ENCODE results near the gene METTL23. TPM values are rescaled to one million over a fixed set of nuclear protein-coding genes. Genes with fewer than 3 reads are reported as not detected.
"Not testable (repeated sequence)": the region's sequence is repeated elsewhere in the genome, so short reads cannot be mapped to it uniquely, and the experiment has no call there.

The METTL23 gene
- total RNA-seq, 1 experiment from 2014 or later, result 43.4 TPM

DNA sequence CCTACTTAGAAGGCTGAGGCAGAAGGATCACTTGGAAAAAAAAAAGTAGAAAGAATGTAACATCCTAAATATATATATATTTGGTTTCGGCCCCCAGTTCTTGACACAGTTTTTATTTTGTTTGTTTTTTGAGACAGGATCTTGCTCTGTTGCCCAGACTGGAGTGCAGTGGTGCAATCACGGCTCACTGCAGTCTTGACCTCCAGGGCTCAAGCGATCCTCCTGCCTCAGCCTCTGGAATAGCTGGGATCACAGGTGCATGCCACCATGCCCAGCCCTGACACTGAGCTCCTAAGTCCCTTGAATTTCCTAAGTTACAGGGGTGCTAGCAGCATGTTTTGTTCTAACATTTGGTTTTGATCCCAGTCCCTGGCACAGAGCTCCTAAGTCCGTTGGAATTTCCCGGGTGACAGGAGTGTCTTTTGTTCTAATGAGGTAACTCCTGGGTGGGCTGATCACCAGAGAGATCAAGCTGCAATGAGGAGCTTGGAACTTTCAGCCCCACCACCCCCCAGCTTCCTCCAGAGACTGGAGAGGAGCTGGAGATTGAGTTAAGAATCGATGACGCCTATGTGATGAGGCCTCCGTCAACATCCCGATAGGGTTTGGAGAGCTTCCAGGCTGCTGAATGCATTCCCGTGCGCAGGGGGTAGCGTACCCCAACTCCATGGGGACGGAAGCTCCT is 35.9 kb upstream of the METTL23 start:
- Histone ChIP-seq H2AFZ (ENCODE audit: low read length) (no peak overlapping the region), H3K27me3 (ENCODE audit: low read length) (no peaks in the 10 kb centered on the region), H3K9ac (ENCODE audit: low read length) (no peak overlapping the region), H3K27ac (ENCODE audit: low read length) (no peak overlapping the region), H3K9me2 (replicated peaks; ENCODE audit: insufficient read depth, low read length) (no peaks in the 10 kb centered on the region), H3K79me2 (ENCODE audit: low read length) (no peaks in the 10 kb centered on the region), H3K4me3 (ENCODE audit: low read length) (no peak overlapping the region), H4K20me1 (ENCODE audit: insufficient read depth, low read depth, low read length) (no peaks in the 10 kb centered on the region), H3K36me3 (ENCODE audit: insufficient read depth, low read length) (no peaks in the 10 kb centered on the region), H3K4me1 (ENCODE audit: low read length) (no peaks in the 10 kb centered on the region), H3K9me3 (ENCODE audit: low read length) (no peaks in the 10 kb centered on the region), H3K4me2 (ENCODE audit: low read depth, low read length, poor library complexity, severe bottlenecking) (no peak overlapping the region)
- DNase-seq, result no peak

DNA sequence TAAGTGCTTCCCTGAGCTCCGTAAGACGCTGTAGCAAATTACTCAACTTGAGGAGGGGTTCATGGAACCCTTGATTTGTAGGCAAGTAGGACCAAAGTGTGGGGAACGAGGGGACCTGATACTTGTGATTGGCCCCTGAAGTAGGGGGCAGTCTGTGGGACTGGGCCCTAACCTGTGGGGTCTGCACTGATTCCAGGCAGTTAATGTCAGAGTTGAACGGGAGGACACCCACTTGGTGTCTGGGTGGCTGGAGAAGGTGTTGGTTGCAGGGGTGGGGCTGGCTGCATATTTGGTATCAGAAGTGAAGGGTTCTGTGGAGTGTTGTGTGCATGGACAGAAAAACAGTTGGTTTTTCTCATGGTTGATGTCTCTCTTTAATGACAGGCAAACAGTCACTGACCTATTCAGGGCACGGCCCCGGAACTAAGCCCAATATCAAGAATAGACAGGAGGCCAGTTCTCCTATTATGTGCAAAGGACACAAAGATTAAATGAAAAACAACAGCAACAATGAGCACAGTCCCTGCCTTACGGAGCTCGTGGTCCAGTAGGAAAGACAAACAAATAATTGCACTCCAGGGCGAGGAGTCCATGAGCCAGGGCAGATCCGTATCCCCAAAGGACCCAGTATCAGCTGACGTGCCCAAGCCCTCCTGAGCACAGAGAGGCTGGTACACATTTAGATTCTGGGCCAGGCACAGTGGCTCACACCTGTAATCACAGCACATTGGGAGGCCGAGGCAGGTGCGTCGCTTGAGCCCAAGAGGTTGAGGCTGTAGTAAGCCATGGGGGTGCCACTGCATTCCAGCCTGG is 35.1 kb upstream of the METTL23 start:
- H3K9ac ChIP-seq (ENCODE audit: low read length), result no peak overlapping the region

DNA sequence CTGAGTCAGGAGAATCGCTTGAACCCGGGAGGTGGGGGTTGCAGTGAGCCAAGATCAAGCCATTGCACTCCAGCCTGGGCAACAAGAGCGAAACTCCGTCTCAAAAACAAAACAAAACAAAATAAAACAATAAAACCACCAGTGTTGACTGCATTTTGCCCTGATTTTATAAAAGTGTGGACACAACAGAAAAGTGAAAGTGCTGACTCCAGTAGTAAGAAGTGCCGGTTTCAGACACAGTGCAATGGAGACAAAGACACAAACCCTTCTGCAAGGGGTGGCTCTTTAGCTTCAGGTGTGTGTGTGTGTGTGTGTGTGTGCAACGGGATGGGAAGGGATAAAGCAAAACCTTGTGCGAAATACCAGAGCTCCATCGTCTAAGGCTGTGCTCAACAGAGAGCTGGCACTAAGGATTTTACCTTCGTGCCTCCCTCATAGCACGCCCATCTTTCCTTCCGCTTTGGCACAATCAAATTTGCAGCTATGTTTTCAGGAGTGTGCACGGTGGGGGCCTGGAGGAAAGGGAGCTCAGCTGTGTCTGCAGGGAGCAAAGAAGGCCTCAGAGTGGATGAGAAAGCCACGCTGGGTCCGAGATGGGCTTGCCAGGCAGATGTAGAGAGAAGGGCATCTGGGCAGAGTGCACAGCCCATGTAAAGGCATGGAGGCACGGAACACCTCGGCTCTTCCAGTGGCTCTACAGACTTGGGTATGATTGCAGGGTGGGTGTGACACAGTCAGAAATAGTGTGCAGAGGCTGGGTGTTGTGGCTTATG is 31.4 kb upstream of the METTL23 start:
- H3K9me2 ChIP-seq (replicated peaks; ENCODE audit: insufficient read depth, low read length), result no peaks in the 10 kb centered on the region
- no peak overlapping the region for H3K27ac ChIP-seq (ENCODE audit: low read length)
- H3K4me3 ChIP-seq (ENCODE audit: low read length), result no peak overlapping the region
- no peak overlapping the region for H2AFZ ChIP-seq (ENCODE audit: low read length)
- H3K4me2 ChIP-seq (ENCODE audit: low read depth, low read length, poor library complexity, severe bottlenecking), result no peak overlapping the region
- peaks cover 4% of the 10 kb centered on the region; the same call in 1 of the 2 replicates for H3K4me1 ChIP-seq (ENCODE audit: low read length)
- H3K27me3 ChIP-seq (ENCODE audit: low read length), result no peaks in the 10 kb centered on the region
- no peak for DNase-seq
- H3K9me3 ChIP-seq (ENCODE audit: low read length), result no peaks in the 10 kb centered on the region
- no peaks in the 10 kb centered on the region for H4K20me1 ChIP-seq (ENCODE audit: insufficient read depth, low read depth, low read length)
- no peaks in the 10 kb centered on the region for H3K79me2 ChIP-seq (ENCODE audit: low read length)
- H3K9ac ChIP-seq (ENCODE audit: low read length), result no peak overlapping the region
- no peaks in the 10 kb centered on the region for H3K36me3 ChIP-seq (ENCODE audit: insufficient read depth, low read length)

More for the DNA sequence above, 35.1 kb upstream of the METTL23 start:
- Histone ChIP-seq H3K4me1 (ENCODE audit: low read length) (no peaks in the 10 kb centered on the region), H4K20me1 (ENCODE audit: insufficient read depth, low read depth, low read length) (no peaks in the 10 kb centered on the region), H3K79me2 (ENCODE audit: low read length) (no peaks in the 10 kb centered on the region), H3K9me3 (ENCODE audit: low read length) (no peaks in the 10 kb centered on the region), H3K4me2 (ENCODE audit: low read depth, low read length, poor library complexity, severe bottlenecking) (no peak overlapping the region), H3K9me2 (replicated peaks; ENCODE audit: insufficient read depth, low read length) (no peaks in the 10 kb centered on the region), H2AFZ (ENCODE audit: low read length) (no peak overlapping the region), H3K27me3 (ENCODE audit: low read length) (no peaks in the 10 kb centered on the region), H3K36me3 (ENCODE audit: insufficient read depth, low read length) (no peaks in the 10 kb centered on the region), H3K27ac (ENCODE audit: low read length) (no peak overlapping the region), H3K4me3 (ENCODE audit: low read length) (no peak overlapping the region)
- no peak for DNase-seq

DNA sequence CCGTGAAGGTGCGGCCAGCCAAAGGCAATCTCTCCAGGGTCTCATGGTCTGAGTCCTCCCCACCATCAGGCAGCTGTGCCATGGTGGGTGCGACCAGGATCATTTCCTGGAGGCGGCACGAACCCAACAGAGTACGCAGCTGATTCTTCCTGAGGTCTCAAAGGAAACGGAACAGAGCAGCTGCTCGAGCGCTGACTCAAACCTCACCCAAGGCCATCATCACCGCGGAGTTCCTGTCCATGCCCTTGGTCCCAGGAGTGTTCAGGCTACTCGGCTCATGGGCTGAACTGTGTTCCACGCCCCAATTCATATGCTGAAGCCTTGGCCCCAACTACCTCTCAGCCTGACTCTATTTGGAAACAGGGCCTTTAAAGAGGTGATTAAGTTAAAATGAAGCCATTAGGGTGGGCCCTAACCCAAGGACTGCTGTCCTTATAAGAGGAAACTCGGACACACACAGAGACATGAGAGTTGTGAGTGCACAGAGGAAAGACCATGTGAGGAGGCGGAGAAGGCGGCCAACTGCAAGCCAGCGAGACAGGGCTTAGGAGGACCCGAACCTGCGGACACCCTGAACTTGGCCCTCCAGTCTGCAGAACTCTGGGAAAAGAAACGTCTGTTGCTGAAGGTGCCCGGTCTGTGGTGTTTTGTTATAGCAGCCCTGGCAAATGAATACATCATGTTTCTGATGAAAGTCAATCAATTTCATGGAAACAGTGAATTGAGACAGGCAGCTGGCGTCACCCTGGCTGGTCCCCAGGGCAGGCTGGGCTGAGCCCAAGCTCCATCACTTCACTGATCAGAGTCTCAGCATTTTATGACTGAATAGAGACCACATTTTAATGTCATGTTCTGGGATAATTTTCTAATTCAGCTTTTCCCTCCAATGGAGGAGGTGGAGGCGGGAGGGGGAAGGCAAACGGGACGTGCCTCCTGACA is 29.6 kb upstream of the METTL23 start:
- no peak overlapping the region for H2AFZ ChIP-seq (ENCODE audit: low read length)
- H3K27me3 ChIP-seq (ENCODE audit: low read length), result no peaks in the 10 kb centered on the region
- H3K4me1 ChIP-seq (ENCODE audit: low read length), result peaks cover 4% of the 10 kb centered on the region; the same call in 1 of the 2 replicates
- H3K9ac ChIP-seq (ENCODE audit: low read length), result no peak overlapping the region
- no peak overlapping the region for H3K4me3 ChIP-seq (ENCODE audit: low read length)
- no peaks in the 10 kb centered on the region for H3K36me3 ChIP-seq (ENCODE audit: insufficient read depth, low read length)
- H3K9me3 ChIP-seq (ENCODE audit: low read length), result no peaks in the 10 kb centered on the region
- H3K27ac ChIP-seq (ENCODE audit: low read length), result no peak overlapping the region
- H4K20me1 ChIP-seq (ENCODE audit: insufficient read depth, low read depth, low read length), result no peaks in the 10 kb centered on the region
- no peak overlapping the region for H3K4me2 ChIP-seq (ENCODE audit: low read depth, low read length, poor library complexity, severe bottlenecking)
- no peak for DNase-seq
- H3K9me2 ChIP-seq (replicated peaks; ENCODE audit: insufficient read depth, low read length), result no peaks in the 10 kb centered on the region
- H3K79me2 ChIP-seq (ENCODE audit: low read length), result no peaks in the 10 kb centered on the region

DNA sequence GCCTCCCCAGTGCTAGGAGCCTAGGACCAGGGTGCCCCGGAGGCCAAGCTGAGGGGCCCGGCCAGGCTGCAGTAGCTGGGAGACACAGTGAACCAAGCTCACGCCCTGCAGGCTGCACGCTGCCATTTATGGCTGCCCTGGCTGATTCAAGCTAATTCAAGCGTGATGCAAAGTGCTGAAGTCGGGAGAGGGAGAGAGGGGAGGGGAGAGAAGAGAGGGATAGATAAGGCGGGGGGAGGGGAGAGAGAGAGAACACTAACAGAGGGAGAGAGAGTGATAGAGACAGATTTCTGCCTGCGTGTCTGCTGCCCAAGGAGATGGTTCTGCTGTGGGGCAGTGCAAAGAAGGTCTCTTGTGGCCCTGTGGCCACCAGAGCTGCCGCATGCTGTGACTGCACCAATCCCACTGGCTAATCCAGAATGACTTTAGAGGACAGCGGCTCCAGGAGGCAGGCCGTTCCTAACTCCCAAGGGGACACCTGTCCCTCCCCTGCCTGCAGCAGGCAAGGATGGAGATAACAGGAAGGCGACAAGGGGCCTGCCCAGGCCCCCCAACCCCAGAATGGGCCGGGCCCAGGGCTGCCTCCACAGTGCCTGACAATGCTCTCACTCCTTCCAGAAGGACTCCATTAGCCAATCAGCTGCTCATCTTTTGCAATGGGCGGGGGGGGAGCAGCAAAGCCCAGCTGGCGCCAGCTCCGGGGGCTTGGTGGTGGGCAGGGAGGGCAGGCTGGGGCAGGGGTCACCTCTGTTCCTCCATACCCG is 28.8 kb upstream of the METTL23 start:
- Histone ChIP-seq H3K4me1 (ENCODE audit: low read length) (peaks cover 4% of the 10 kb centered on the region; the same call in 1 of the 2 replicates), H3K4me2 (ENCODE audit: low read depth, low read length, poor library complexity, severe bottlenecking) (no peak overlapping the region), H4K20me1 (ENCODE audit: insufficient read depth, low read depth, low read length) (no peaks in the 10 kb centered on the region), H3K79me2 (ENCODE audit: low read length) (no peaks in the 10 kb centered on the region), H3K9me2 (replicated peaks; ENCODE audit: insufficient read depth, low read length) (no peaks in the 10 kb centered on the region), H3K9ac (ENCODE audit: low read length) (no peak overlapping the region), H3K27ac (ENCODE audit: low read length) (no peak overlapping the region), H3K9me3 (ENCODE audit: low read length) (no peaks in the 10 kb centered on the region), H3K27me3 (ENCODE audit: low read length) (no peaks in the 10 kb centered on the region), H2AFZ (ENCODE audit: low read length) (no peak overlapping the region), H3K36me3 (ENCODE audit: insufficient read depth, low read length) (no peaks in the 10 kb centered on the region), H3K4me3 (ENCODE audit: low read length) (no peak overlapping the region)
- no peak for DNase-seq

DNA sequence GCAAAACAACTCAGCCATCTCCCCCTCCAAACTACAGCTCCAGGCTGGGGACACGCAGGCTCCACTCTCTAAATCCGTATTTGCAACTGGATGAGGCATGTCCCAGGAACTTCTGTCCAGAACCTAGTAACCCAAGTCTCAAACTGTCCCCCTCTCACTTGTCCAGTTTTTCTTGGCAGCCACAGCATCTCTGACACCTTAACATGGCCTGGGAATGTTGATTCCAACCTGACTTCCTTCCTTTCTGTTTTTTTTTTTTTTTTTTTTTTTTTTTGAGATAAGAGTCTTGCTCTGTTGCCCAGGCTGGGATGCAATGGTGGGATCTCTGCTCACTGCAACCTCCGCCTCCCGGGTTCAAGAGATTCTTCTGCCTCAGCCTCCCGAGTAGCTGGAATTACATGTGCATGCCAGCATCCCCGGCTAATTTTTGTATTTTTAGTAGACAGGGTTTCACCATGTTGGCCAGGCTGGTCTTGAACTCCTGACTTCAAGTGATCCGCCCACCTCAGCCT is 28.1 kb upstream of the METTL23 start:
- H3K9me2 ChIP-seq (replicated peaks; ENCODE audit: insufficient read depth, low read length); H3K36me3 ChIP-seq (ENCODE audit: insufficient read depth, low read length); H3K4me3 ChIP-seq (ENCODE audit: low read length); H3K27ac ChIP-seq (ENCODE audit: low read length); H2AFZ ChIP-seq (ENCODE audit: low read length); H3K4me2 ChIP-seq (ENCODE audit: low read depth, low read length, poor library complexity, severe bottlenecking); H3K79me2 ChIP-seq (ENCODE audit: low read length); DNase-seq; H3K4me1 ChIP-seq (ENCODE audit: low read length); H3K27me3 ChIP-seq (ENCODE audit: low read length); H4K20me1 ChIP-seq (ENCODE audit: insufficient read depth, low read depth, low read length); H3K9ac ChIP-seq (ENCODE audit: low read length); H3K9me3 ChIP-seq (ENCODE audit: low read length): not testable (repeated sequence)

DNA sequence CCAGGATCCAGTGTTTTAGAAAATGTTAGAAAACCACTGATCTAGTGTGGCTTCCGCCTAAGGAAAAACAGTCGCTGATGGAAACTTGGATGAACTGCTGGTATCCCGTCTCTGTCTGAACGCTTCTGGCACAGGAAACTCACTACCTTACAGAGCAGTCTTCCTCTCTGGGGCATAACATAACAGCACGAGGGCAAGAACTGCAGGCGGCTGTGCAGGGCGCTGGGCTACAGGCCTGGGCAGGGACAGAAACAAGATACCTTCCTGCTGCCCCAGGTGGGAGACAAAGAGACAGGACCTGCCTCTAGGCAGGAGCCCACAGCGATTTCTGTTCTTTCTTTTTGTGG is 26.4 kb upstream of the METTL23 start:
- no peaks in the 10 kb centered on the region for H3K79me2 ChIP-seq (ENCODE audit: low read length)
- peaks cover 4% of the 10 kb centered on the region; the same call in 1 of the 2 replicates for H3K4me1 ChIP-seq (ENCODE audit: low read length)
- H2AFZ ChIP-seq (ENCODE audit: low read length), result no peak overlapping the region
- H3K9ac ChIP-seq (ENCODE audit: low read length), result no peak overlapping the region
- no peaks in the 10 kb centered on the region for H3K27me3 ChIP-seq (ENCODE audit: low read length)
- no peak overlapping the region for H3K4me3 ChIP-seq (ENCODE audit: low read length)
- no peaks in the 10 kb centered on the region for H3K9me2 ChIP-seq (replicated peaks; ENCODE audit: insufficient read depth, low read length)
- H4K20me1 ChIP-seq (ENCODE audit: insufficient read depth, low read depth, low read length), result no peaks in the 10 kb centered on the region
- no peaks in the 10 kb centered on the region for H3K36me3 ChIP-seq (ENCODE audit: insufficient read depth, low read length)
- no peak for DNase-seq
- H3K27ac ChIP-seq (ENCODE audit: low read length), result no peak overlapping the region
- no peaks in the 10 kb centered on the region for H3K9me3 ChIP-seq (ENCODE audit: low read length)
- no peak overlapping the region for H3K4me2 ChIP-seq (ENCODE audit: low read depth, low read length, poor library complexity, severe bottlenecking)

All from Karpas-422 (cell line).